ENCODE measurements around the gene CCDC142.

CCDC142 gene

DNA sequence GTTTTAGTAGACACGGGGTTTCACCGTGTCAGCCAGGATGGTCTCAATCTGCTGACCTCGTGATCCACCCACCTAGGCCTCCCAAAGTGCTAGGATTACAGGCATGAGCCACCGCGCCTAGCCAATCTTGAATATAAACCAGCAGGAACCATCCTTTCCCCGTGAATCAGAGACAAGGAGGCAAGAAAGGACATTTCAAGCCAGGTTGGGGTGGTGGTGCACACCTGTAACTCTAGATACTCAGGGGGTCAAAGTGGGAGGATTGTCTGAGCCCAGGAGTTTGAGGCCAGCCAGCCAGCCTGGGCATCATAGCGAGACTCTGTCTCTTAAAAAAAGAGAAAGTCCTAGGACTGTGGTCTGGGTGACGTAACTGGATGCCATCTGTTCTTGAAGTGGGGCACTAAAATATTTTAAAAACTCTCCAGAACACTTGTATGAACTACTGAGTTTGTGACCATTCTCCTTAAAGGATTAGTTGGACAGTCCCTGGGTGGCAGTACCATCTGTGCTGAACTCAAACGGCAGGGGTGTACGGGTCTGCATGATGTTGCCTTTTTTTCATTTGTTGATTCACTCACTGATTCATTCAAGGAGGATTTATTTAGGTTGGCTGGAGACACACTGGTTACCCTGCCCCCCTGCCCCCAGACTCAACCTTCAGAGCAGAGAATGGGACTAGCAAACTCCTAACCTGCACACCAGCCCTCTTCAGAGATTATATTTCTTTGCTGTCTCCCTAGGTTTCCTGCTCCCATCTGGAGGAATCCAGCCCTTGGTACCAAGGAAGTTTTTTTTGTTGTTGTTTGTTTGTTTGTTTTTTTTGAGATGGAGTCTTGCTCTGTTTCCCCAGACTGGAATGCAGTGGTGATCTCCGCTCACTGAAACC lies 28.5 kb upstream of the CCDC142 start:
- TF ChIP-seq POLR2AphosphoS5 (IDR thresholded peaks at IDR 0.05; ENCODE audit: low read depth, low read length) (no peak), FOXP2 (optimal IDR thresholded peaks at IDR 0.05; ENCODE audit: borderline replicate concordance, extremely low read depth, extremely low read length, insufficient read depth) (no peak), SIN3A (IDR thresholded peaks at IDR 0.05; ENCODE audit: borderline replicate concordance, insufficient read depth, low read length) (no peak), TAF1 (IDR thresholded peaks at IDR 0.05; ENCODE audit: borderline replicate concordance, insufficient read depth, low read length) (no peak)
- TF ChIP-seq, protein P1, sequence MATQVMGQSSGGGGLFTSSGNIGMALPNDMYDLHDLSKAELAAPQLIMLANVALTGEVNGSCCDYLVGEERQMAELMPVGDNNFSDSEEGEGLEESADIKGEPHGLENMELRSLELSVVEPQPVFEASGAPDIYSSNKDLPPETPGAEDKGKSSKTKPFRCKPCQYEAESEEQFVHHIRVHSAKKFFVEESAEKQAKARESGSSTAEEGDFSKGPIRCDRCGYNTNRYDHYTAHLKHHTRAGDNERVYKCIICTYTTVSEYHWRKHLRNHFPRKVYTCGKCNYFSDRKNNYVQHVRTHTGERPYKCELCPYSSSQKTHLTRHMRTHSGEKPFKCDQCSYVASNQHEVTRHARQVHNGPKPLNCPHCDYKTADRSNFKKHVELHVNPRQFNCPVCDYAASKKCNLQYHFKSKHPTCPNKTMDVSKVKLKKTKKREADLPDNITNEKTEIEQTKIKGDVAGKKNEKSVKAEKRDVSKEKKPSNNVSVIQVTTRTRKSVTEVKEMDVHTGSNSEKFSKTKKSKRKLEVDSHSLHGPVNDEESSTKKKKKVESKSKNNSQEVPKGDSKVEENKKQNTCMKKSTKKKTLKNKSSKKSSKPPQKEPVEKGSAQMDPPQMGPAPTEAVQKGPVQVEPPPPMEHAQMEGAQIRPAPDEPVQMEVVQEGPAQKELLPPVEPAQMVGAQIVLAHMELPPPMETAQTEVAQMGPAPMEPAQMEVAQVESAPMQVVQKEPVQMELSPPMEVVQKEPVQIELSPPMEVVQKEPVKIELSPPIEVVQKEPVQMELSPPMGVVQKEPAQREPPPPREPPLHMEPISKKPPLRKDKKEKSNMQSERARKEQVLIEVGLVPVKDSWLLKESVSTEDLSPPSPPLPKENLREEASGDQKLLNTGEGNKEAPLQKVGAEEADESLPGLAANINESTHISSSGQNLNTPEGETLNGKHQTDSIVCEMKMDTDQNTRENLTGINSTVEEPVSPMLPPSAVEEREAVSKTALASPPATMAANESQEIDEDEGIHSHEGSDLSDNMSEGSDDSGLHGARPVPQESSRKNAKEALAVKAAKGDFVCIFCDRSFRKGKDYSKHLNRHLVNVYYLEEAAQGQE (IDR thresholded peaks at IDR 0.05; ENCODE audit: insufficient read depth in 1 of 2, low read depth in 2 of 2, low read length in 2 of 2) = no peak

DNA sequence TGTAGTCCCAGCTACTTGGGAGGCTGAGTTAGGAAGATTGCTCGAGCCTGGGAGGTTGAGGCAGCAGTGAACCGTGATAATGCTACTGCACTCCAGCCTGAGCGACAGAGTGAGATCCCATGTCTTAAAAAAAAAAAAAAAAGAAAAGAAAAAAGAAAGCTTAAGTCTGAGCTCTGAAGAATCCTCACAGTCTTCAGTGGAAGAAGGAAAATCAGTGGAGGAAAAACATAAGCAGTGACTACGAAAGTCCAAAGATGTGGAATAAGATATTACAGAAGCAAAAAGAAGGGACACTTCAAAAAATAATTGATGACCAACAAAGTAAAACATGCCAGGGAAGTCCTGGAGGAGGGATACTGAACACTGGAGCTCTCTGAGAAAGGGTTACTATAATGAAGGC lies 27.5 kb upstream of the CCDC142 start:
- TF ChIP-seq FOXP2 (optimal IDR thresholded peaks at IDR 0.05; ENCODE audit: borderline replicate concordance, extremely low read depth, extremely low read length, insufficient read depth) = no peak
- TF ChIP-seq POLR2AphosphoS5 (IDR thresholded peaks at IDR 0.05; ENCODE audit: low read depth, low read length) = no peak
- TF ChIP-seq, protein P1 (IDR thresholded peaks at IDR 0.05; ENCODE audit: insufficient read depth in 1 of 2, low read depth in 2 of 2, low read length in 2 of 2) = no peak
- no peak for TF ChIP-seq TAF1 (IDR thresholded peaks at IDR 0.05; ENCODE audit: borderline replicate concordance, insufficient read depth, low read length)
- no peak for TF ChIP-seq SIN3A (IDR thresholded peaks at IDR 0.05; ENCODE audit: borderline replicate concordance, insufficient read depth, low read length)

DNA sequence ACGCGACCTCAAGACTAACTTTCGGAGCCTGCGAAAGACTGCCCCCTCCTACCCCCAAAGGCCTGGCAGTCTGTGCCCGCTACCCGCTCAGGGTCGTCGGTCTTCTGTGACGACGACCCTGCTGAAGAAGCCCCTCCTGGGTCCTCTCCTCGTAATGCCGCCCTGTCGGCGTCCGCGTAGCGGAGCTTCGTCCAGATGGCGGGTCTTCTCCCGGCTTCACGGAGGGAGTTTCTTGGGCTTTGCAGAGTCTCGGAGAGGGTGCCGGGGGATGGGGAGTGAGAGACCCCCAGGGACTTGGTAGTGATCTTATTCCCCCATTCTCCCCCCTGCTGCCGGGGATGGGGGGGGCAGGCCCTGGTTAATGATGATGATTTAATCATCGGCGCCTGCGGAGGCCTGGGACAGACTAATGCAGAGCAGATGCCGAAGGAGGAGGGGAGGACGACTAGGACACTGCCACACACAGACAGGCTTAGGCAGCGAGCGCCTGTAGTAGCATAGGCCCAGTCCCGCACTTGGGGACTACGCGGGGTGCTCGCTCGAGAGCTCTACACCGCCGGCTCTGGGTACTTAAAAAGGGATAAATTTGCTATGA lies 25.2 kb upstream of the CCDC142 start:
- TF ChIP-seq POLR2AphosphoS5 (IDR thresholded peaks at IDR 0.05; ENCODE audit: low read depth, low read length) (no peak), FOXP2 (optimal IDR thresholded peaks at IDR 0.05; ENCODE audit: borderline replicate concordance, extremely low read depth, extremely low read length, insufficient read depth) (no peak), TAF1 (IDR thresholded peaks at IDR 0.05; ENCODE audit: borderline replicate concordance, insufficient read depth, low read length) (no peak), SIN3A (IDR thresholded peaks at IDR 0.05; ENCODE audit: borderline replicate concordance, insufficient read depth, low read length) (no peak)
- TF ChIP-seq, protein P1 (IDR thresholded peaks at IDR 0.05; ENCODE audit: insufficient read depth in 1 of 2, low read depth in 2 of 2, low read length in 2 of 2) = no peak

DNA sequence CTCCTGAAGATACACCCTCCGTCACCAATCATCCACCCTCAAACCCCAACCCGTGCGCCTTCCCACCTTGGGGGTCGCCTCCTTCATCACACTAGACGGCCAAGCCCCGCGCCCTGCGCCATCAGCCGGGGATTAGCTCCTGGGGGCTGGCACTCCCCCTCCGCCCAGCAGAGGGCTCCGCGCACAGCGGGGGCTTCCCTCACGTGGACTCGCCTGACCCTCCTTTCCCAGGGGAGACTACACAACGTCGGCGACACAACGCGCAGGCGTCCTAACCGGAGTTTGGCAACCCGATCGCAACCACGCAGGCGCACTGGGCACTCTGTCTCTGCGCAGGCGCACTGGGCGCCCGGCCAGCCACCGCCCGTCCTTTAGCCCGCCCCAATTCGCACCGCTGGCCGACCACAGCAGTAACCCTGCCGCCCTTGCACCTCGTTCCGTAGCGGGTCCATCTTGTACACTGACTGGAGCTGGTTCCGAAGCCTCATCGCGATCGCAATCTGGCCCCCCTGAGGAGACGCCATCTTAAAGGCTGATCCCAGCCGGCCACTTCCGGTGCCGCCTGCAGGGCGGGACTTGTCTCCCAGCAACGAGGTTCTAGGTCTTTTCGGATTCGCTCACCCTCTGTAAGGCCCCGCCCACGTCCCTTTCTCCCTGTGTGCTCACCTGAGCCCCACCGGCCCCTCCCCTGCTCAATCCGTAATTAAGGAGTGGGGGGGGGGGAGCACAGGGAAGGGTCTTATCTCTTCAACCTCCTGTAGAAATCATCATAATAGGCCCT lies 24.5 kb upstream of the CCDC142 start, which contains the start of gene PCGF1:
Gene PCGF1 (minus strand): TSS at position 551 of the 781 bp plus-strand sequence. CDS start 27 bp downstream, at position 524.
- TF ChIP-seq SIN3A (IDR thresholded peaks at IDR 0.05; ENCODE audit: borderline replicate concordance, insufficient read depth, low read length) (no peak), TAF1 (IDR thresholded peaks at IDR 0.05; ENCODE audit: borderline replicate concordance, insufficient read depth, low read length) (peak; percentile 78; the same call in 1 of the 2 replicates), FOXP2 (optimal IDR thresholded peaks at IDR 0.05; ENCODE audit: borderline replicate concordance, extremely low read depth, extremely low read length, insufficient read depth) (no peak), POLR2AphosphoS5 (IDR thresholded peaks at IDR 0.05; ENCODE audit: low read depth, low read length) (peak; percentile 69; the same call in 1 of the 2 replicates)
- TF ChIP-seq, protein P1 (IDR thresholded peaks at IDR 0.05; ENCODE audit: insufficient read depth in 1 of 2, low read depth in 2 of 2, low read length in 2 of 2) = no peak

Data from PFSK-1 (cell line).